GM23338 (cell line): ENCODE results near the gene CNTNAP2. TPM values are rescaled to one million over a fixed set of nuclear protein-coding genes. Genes with fewer than 3 reads are reported as not detected.

Experiments used
- ATAC-seq: fragments of 200-7000 bp; cut with Tn5 transposase; 3 replicates; pipeline ENCODE4 v1.9.1; 2020
- DNase-seq: peaks from one replicate; pipeline ENCODE4 v3.0.0-alpha.2; 2015; ENCODE audit warnings: low spot score
- H2AFZ ChIP-seq: fragments of 200-600 bp; sonication (generic); 2 replicates; pipeline ENCODE4 v1.8.0; 2016; ENCODE audit warnings: antibody characterized with exemption, mild to moderate bottlenecking, moderate library complexity
- H3F3A ChIP-seq: fragments of 200-600 bp; sonication (generic); replicated peaks from 2 replicates; pipeline ENCODE4 v1.8.0; 2017; ENCODE audit warnings: antibody characterized with exemption, mixed run types, low read depth
- H3K27ac ChIP-seq: fragments of 200-600 bp; sonication (generic); 2 replicates; pipeline ENCODE4 v1.6.1; 2016; ENCODE audit warnings: low read depth
- H3K27me3 ChIP-seq: fragments of 200-600 bp; sonication (generic); 2 replicates; pipeline ENCODE4 v1.8.0; 2016; ENCODE audit warnings: mild to moderate bottlenecking, mixed run types, moderate library complexity; ENCODE audit not compliant: insufficient read depth
- H3K36me3 ChIP-seq: fragments of 200-600 bp; sonication (generic); 2 replicates; pipeline ENCODE4 v1.8.0; 2016; ENCODE audit warnings: mild to moderate bottlenecking; ENCODE audit not compliant: insufficient read depth
- H3K4me1 ChIP-seq: fragments of 200-600 bp; sonication (generic); 2 replicates; pipeline ENCODE4 v1.8.0; 2016; ENCODE audit warnings: mild to moderate bottlenecking, moderate library complexity; ENCODE audit not compliant: insufficient read depth
- H3K4me2 ChIP-seq: fragments of 200-600 bp; sonication (generic); 2 replicates; pipeline ENCODE4 v1.7.1; 2017; ENCODE audit warnings: mixed run types
- H3K4me3 ChIP-seq: fragments of 200-600 bp; sonication (generic); 2 replicates; pipeline ENCODE4 v1.6.1; 2016; ENCODE audit warnings: mixed run types
- H3K79me2 ChIP-seq: fragments of 200-600 bp; sonication (generic); replicated peaks from 2 replicates; pipeline ENCODE4 v1.8.0; 2017; ENCODE audit warnings: mild to moderate bottlenecking; ENCODE audit not compliant: insufficient read depth
- H3K9me2 ChIP-seq: fragments of 200-600 bp; sonication (generic); 2 replicates; pipeline ENCODE4 v1.8.0; 2017; ENCODE audit not compliant: insufficient read depth
- H4K20me1 ChIP-seq: fragments of 200-600 bp; sonication (generic); replicated peaks from 2 replicates; pipeline ENCODE4 v1.8.0; 2017; ENCODE audit warnings: mild to moderate bottlenecking; ENCODE audit not compliant: insufficient read depth
- H3K27ac Mint-ChIP-seq: 2 replicates; pipeline ENCODE4 v1.8.0; 2020; ENCODE audit warnings: inconsistent platforms, mild to moderate bottlenecking, moderate library complexity, mixed read lengths
- H3K27me3 Mint-ChIP-seq: 3 replicates; pipeline ENCODE4 v1.8.0; 2022; ENCODE audit warnings: low read depth, mild to moderate bottlenecking, moderate library complexity, mixed read lengths, inconsistent platforms; ENCODE audit not compliant: insufficient read depth, poor library complexity
- H3K36me3 Mint-ChIP-seq: 3 replicates; pipeline ENCODE4 v1.8.0; 2021; ENCODE audit warnings: low read depth, mild to moderate bottlenecking, inconsistent platforms, moderate library complexity, mixed read lengths
- H3K4me1 Mint-ChIP-seq: 3 replicates; pipeline ENCODE4 v1.8.0; 2020; ENCODE audit warnings: mild to moderate bottlenecking, inconsistent platforms, mixed read lengths
- H3K4me3 Mint-ChIP-seq: 3 replicates; pipeline ENCODE4 v1.8.0; 2021; ENCODE audit warnings: moderate library complexity, mild to moderate bottlenecking, inconsistent platforms, mixed read lengths
- H3K9me3 Mint-ChIP-seq: 3 replicates; pipeline ENCODE4 v1.8.0; 2020; ENCODE audit warnings: moderate library complexity, mild to moderate bottlenecking, inconsistent platforms, mixed read lengths
- CREB1 ChIP-seq: fragments of 250-450 bp; sonication (Bioruptor Pico); IDR thresholded peaks from 2 replicates; pipeline ENCODE4 v1.5.0; 2020; ENCODE audit warnings: low read depth, mild to moderate bottlenecking, moderate library complexity
- EZH2 ChIP-seq: fragments of 200-600 bp; sonication (generic); IDR thresholded peaks from one replicate; pipeline ENCODE4 v1.8.0; 2017; ENCODE audit warnings: antibody characterized with exemption, mild to moderate bottlenecking, low read depth; ENCODE audit not compliant: unreplicated experiment
- JUNB ChIP-seq: IDR thresholded peaks from one replicate; pipeline ENCODE4 v1.6.1; 2016; ENCODE audit warnings: antibody characterized with exemption; ENCODE audit not compliant: unreplicated experiment
- NANOG ChIP-seq: IDR thresholded peaks from 2 replicates; pipeline ENCODE4 v1.6.1; 2016; ENCODE audit warnings: antibody characterized with exemption, borderline replicate concordance
- REST ChIP-seq: IDR thresholded peaks from one replicate; pipeline ENCODE4 v1.6.1; 2018; ENCODE audit warnings: antibody characterized with exemption; ENCODE audit not compliant: unreplicated experiment
- STAT1 ChIP-seq: IDR thresholded peaks from one replicate; pipeline ENCODE4 v1.6.1; 2016; ENCODE audit warnings: antibody characterized with exemption; ENCODE audit not compliant: unreplicated experiment
- ZNF114 ChIP-seq: fragments of 250-450 bp; sonication (Bioruptor Pico); IDR thresholded peaks from 2 replicates; pipeline ENCODE4 v1.5.0; 2020; ENCODE audit warnings: mild to moderate bottlenecking, moderate library complexity
- ZNF331 ChIP-seq: fragments of 250-450 bp; sonication (Bioruptor Pico); IDR thresholded peaks from 2 replicates; pipeline ENCODE4 v1.5.0; 2020; ENCODE audit warnings: low read depth, mild to moderate bottlenecking, moderate library complexity
- polyA plus RNA-seq: library from polyadenylated mRNA; unstranded; fragments of >200 nt; fragmentation: Nextera tagmentation; extraction: Ambion mirVana; gene quantifications from 2 replicates; pipeline ENCODE4 v1.2.1, GENCODE V29; 2016
- total RNA-seq: library from RNA; depleted of rRNA; stranded (reverse); fragments of >200 nt; shearing (Covaris generic); gene quantifications from 2 replicates; pipeline ENCODE4 v1.2.3, GENCODE V29; 2014
- TF ChIP-seq, protein P1 (sequence below), 2 experiments: fragments of 200-600 bp in 1 of 2; sonication (generic) in 1 of 2; conservative IDR thresholded peaks; 2 replicates each; pipeline versions ENCODE4 v1.5.1 to v1.6.1; 2016 to 2017; ENCODE audit warnings: antibody characterized with exemption in 2 of 2, low read depth in 2 of 2, mild to moderate bottlenecking in 2 of 2, moderate library complexity in 1 of 2

The CNTNAP2 gene
- total and polyA plus RNA-seq, 2 experiments from 2014 or later: 38.2 to 61.3 TPM

DNA sequence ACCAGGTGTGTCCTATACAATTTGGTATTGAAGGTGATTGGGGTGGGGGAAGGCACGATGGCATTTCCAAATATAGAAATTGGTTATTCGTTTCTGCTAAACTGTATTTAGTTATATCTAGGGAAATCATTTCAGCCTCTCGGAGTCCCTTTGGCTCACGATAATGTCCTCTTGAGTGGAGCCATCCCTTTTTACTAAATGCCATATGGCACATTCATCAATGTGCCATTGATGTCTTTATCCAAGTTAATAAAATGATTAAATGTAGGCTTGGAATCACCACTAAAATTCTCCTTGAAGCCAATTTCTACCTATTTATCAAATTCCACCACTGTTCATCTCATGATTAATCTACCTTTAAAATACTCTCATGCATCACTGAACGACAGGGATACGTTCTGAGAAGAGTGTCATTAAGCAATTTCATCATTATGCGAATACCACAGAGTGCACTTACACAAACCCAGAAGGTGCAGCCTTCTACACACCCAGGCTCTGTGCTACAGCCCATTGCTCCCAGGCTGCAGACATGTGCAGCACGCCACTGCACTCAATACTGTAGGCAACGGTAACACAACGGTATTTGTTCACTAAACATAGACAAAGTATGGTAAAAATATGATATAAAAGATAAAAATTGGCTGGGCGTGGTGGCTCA is 2254.8 kb downstream of the CNTNAP2 start:
- Mint-ChIP-seq H3K4me3 (no peak overlapping the region), H3K9me3 (peaks cover 18% of the 10 kb centered on the region), H3K27me3 (peaks cover 1% of the 10 kb centered on the region), H3K27ac (no peak overlapping the region), H3K4me1 (peaks cover 5% of the 10 kb centered on the region; the same call in 2 of the 3 replicates), H3K36me3 (peaks cover 27% of the 10 kb centered on the region)
- H3F3A ChIP-seq: no peaks in the 10 kb centered on the region
- H3K36me3 ChIP-seq: no peaks in the 10 kb centered on the region
- ATAC-seq (no peak), DNase-seq (no peak)
- H4K20me1 ChIP-seq: no peaks in the 10 kb centered on the region
- no peaks in the 10 kb centered on the region for H3K4me1 ChIP-seq
- TF ChIP-seq ZNF331 (CRISPR knock-in tag) (no peak), NANOG (no peak), REST (no peak), ZNF114 (no peak), JUNB (no peak)
- TF ChIP-seq, protein P1, sequence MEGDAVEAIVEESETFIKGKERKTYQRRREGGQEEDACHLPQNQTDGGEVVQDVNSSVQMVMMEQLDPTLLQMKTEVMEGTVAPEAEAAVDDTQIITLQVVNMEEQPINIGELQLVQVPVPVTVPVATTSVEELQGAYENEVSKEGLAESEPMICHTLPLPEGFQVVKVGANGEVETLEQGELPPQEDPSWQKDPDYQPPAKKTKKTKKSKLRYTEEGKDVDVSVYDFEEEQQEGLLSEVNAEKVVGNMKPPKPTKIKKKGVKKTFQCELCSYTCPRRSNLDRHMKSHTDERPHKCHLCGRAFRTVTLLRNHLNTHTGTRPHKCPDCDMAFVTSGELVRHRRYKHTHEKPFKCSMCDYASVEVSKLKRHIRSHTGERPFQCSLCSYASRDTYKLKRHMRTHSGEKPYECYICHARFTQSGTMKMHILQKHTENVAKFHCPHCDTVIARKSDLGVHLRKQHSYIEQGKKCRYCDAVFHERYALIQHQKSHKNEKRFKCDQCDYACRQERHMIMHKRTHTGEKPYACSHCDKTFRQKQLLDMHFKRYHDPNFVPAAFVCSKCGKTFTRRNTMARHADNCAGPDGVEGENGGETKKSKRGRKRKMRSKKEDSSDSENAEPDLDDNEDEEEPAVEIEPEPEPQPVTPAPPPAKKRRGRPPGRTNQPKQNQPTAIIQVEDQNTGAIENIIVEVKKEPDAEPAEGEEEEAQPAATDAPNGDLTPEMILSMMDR (conservative IDR thresholded peaks at IDR 0.05; ENCODE audit: low read depth in 2 of 2): no peak
- H3K27ac ChIP-seq: no peak overlapping the region
- H3K79me2 ChIP-seq: peaks cover 3% of the 10 kb centered on the region
- H3K4me3 ChIP-seq: no peak overlapping the region
- H3K27me3 ChIP-seq: no peaks in the 10 kb centered on the region
- H3K9me2 ChIP-seq: no peaks in the 10 kb centered on the region
- no peak overlapping the region for H2AFZ ChIP-seq
- H3K4me2 ChIP-seq: no peak overlapping the region

GRCh38 chr7:148374396-148375259 is 2258.0 kb downstream of the CNTNAP2 start:
- Histone ChIP-seq H3K4me2 (no peak overlapping the region), H3K27ac (no peak overlapping the region), H3K27me3 (no peaks in the 10 kb centered on the region), H3F3A (no peaks in the 10 kb centered on the region), H3K36me3 (no peaks in the 10 kb centered on the region), H3K4me1 (peaks cover 3% of the 10 kb centered on the region; the same call in 1 of the 2 replicates), H3K9me2 (no peaks in the 10 kb centered on the region), H3K79me2 (peaks cover 3% of the 10 kb centered on the region), H2AFZ (no peak overlapping the region), H4K20me1 (no peaks in the 10 kb centered on the region), H3K4me3 (no peak overlapping the region)
- DNase-seq: no peak
- Mint-ChIP-seq H3K27ac (no peak overlapping the region), H3K36me3 (0 out of 3 replicates have a peak, but pooled peaks cover 4% of the 10 kb centered on the region), H3K4me3 (no peak overlapping the region), H3K9me3 (no peaks in the 10 kb centered on the region), H3K27me3 (peaks cover 1% of the 10 kb centered on the region), H3K4me1 (peaks cover 6% of the 10 kb centered on the region)
- no peak for ATAC-seq
- no peak for TF ChIP-seq STAT1
- TF ChIP-seq ZNF114: no peak
- TF ChIP-seq CREB1 (CRISPR knock-in tag): no peak
- no peak for TF ChIP-seq EZH2
- TF ChIP-seq ZNF331 (CRISPR knock-in tag): no peak
